Measurements from ENCODE around the gene COL5A3. TPM values are rescaled to one million over a fixed set of nuclear protein-coding genes. Genes with fewer than 3 reads are reported as not detected.
A peak's percentile ranks its signal among the peaks of the same experiment; 100 is the strongest.

COL5A3 gene
- total and polyA plus RNA-seq, 2 of the 13 experiments (the other 11 are each of a cell fraction or from before 2014, with no cell fraction given), result 0.02 TPM; not detected in 1

DNA sequence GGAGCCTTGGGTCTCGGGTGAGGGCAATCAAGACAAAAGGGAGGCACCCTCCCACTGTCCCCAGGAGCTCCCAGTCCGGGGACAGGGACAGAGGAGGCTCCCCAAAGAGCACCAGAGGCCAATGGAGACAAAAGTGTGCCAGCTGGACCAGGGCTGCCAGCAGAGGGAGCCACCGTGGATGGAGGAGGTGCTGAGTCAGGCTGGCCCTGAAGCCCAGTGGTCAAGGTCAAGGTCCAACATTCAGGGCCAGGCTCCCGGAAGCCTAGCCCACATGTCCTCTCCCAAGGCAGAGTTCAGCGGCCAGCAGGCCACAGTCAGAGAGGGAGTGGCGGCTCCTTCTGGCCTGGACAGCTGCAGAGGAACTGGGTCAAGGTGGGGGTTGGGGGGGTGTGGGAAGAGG, 8.4 kb downstream of the COL5A3 start (continued):
- no peak for TF ChIP-seq CCAR2 (optimal IDR thresholded peaks at IDR 0.05; ENCODE audit: low read depth, low read length)
- TF ChIP-seq, protein P1, sequence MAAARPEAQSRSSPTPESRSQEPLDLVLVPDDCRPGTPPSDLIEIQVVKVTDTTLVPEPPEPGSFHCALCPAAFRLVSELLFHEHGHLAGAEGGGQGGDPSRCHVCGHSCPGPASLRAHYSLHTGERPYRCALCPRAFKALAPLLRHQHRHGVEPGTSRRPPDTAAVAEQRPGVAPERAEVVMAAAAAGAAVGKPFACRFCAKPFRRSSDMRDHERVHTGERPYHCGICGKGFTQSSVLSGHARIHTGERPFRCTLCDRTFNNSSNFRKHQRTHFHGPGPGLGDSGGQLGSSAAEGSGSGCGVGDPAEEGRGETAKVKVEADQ (CRISPR knock-in tag; IDR thresholded peaks at IDR 0.05; ENCODE audit: borderline replicate concordance), result no peak
- TF ChIP-seq, protein P2, sequence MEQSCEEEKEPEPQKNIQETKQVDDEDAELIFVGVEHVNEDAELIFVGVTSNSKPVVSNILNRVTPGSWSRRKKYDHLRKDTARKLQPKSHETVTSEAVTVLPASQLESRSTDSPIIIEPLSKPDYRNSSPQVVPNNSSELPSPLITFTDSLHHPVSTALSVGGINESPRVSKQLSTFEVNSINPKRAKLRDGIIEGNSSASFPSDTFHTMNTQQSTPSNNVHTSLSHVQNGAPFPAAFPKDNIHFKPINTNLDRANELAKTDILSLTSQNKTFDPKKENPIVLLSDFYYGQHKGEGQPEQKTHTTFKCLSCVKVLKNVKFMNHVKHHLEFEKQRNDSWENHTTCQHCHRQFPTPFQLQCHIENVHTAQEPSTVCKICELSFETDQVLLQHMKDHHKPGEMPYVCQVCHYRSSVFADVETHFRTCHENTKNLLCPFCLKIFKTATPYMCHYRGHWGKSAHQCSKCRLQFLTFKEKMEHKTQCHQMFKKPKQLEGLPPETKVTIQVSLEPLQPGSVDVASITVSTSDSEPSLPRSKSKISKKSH (CRISPR knock-in tag; IDR thresholded peaks at IDR 0.05; ENCODE audit: borderline replicate concordance), result peak; percentile 24; the same call in 1 of the 2 replicates
- no peak for TF ChIP-seq ZNF616 (CRISPR knock-in tag; IDR thresholded peaks at IDR 0.05; ENCODE audit: low read depth)
- no peak for TF ChIP-seq ZNF207 (IDR thresholded peaks at IDR 0.05; ENCODE audit: borderline replicate concordance)
- TF ChIP-seq, protein P3, sequence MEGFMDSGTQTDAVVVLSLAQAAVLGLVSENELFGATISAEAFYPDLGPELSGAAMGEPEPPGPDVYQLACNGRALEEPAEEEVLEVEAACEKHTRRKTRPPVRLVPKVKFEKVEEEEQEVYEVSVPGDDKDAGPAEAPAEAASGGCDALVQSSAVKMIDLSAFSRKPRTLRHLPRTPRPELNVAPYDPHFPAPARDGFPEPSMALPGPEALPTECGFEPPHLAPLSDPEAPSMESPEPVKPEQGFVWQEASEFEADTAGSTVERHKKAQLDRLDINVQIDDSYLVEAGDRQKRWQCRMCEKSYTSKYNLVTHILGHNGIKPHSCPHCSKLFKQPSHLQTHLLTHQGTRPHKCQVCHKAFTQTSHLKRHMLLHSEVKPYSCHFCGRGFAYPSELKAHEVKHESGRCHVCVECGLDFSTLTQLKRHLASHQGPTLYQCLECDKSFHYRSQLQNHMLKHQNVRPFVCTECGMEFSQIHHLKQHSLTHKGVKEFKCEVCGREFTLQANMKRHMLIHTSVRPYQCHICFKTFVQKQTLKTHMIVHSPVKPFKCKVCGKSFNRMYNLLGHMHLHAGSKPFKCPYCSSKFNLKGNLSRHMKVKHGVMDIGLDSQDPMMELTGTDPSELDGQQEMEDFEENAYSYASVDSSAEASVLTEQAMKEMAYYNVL (CRISPR knock-in tag; IDR thresholded peaks at IDR 0.05; ENCODE audit: borderline replicate concordance), result peak; percentile 72; the same call in 1 of the 2 replicates
- TF ChIP-seq, protein P4, sequence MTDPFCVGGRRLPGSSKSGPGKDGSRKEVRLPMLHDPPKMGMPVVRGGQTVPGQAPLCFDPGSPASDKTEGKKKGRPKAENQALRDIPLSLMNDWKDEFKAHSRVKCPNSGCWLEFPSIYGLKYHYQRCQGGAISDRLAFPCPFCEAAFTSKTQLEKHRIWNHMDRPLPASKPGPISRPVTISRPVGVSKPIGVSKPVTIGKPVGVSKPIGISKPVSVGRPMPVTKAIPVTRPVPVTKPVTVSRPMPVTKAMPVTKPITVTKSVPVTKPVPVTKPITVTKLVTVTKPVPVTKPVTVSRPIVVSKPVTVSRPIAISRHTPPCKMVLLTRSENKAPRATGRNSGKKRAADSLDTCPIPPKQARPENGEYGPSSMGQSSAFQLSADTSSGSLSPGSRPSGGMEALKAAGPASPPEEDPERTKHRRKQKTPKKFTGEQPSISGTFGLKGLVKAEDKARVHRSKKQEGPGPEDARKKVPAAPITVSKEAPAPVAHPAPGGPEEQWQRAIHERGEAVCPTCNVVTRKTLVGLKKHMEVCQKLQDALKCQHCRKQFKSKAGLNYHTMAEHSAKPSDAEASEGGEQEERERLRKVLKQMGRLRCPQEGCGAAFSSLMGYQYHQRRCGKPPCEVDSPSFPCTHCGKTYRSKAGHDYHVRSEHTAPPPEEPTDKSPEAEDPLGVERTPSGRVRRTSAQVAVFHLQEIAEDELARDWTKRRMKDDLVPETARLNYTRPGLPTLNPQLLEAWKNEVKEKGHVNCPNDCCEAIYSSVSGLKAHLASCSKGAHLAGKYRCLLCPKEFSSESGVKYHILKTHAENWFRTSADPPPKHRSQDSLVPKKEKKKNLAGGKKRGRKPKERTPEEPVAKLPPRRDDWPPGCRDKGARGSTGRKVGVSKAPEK (CRISPR knock-in tag; IDR thresholded peaks at IDR 0.05; ENCODE audit: borderline replicate concordance), result 0 out of 2 replicates have a peak, but pooled peaks have one; percentile 49
- no peak for TF ChIP-seq PCBP1 (IDR thresholded peaks at IDR 0.05; ENCODE audit: borderline replicate concordance, low read depth, low read length)
- no peak for TF ChIP-seq ZNF563 (CRISPR knock-in tag; IDR thresholded peaks at IDR 0.05)
- TF ChIP-seq NR2F6 (IDR thresholded peaks at IDR 0.05), result peak; percentile 68
- peak; percentile 95 for TF ChIP-seq NR2F6 (CRISPR knock-in tag; IDR thresholded peaks at IDR 0.05)
- TF ChIP-seq MIER3 (CRISPR knock-in tag; IDR thresholded peaks at IDR 0.05; ENCODE audit: borderline replicate concordance), result peak; percentile 86; the same call in 1 of the 2 replicates
- no peak for TF ChIP-seq ZEB1 (IDR thresholded peaks at IDR 0.05; ENCODE audit: insufficient replicate concordance, low read depth)
- no peak for TF ChIP-seq ZNF367 (CRISPR knock-in tag; IDR thresholded peaks at IDR 0.05; ENCODE audit: borderline replicate concordance)
- TF ChIP-seq, protein P5, sequence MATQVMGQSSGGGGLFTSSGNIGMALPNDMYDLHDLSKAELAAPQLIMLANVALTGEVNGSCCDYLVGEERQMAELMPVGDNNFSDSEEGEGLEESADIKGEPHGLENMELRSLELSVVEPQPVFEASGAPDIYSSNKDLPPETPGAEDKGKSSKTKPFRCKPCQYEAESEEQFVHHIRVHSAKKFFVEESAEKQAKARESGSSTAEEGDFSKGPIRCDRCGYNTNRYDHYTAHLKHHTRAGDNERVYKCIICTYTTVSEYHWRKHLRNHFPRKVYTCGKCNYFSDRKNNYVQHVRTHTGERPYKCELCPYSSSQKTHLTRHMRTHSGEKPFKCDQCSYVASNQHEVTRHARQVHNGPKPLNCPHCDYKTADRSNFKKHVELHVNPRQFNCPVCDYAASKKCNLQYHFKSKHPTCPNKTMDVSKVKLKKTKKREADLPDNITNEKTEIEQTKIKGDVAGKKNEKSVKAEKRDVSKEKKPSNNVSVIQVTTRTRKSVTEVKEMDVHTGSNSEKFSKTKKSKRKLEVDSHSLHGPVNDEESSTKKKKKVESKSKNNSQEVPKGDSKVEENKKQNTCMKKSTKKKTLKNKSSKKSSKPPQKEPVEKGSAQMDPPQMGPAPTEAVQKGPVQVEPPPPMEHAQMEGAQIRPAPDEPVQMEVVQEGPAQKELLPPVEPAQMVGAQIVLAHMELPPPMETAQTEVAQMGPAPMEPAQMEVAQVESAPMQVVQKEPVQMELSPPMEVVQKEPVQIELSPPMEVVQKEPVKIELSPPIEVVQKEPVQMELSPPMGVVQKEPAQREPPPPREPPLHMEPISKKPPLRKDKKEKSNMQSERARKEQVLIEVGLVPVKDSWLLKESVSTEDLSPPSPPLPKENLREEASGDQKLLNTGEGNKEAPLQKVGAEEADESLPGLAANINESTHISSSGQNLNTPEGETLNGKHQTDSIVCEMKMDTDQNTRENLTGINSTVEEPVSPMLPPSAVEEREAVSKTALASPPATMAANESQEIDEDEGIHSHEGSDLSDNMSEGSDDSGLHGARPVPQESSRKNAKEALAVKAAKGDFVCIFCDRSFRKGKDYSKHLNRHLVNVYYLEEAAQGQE (IDR thresholded peaks at IDR 0.05; ENCODE audit: borderline replicate concordance in 1 of 2, low read depth in 1 of 2, low read length in 2 of 2), result 0 out of 4 replicates have a peak, but pooled peaks of 1 of the 2 experiments have one; percentile 24
- TF ChIP-seq SRSF4 (IDR thresholded peaks at IDR 0.05; ENCODE audit: low read depth, low read length, poor library complexity, severe bottlenecking), result no peak
- peak; percentile 78 for TF ChIP-seq HDAC1 (CRISPR knock-in tag; IDR thresholded peaks at IDR 0.05)
- no peak for TF ChIP-seq FOXA1 (IDR thresholded peaks at IDR 0.05)
- peak; percentile 38; the same call in 1 of the 2 replicates for TF ChIP-seq FOXA1 (CRISPR knock-in tag; IDR thresholded peaks at IDR 0.05)
